ENCODE results near the gene NTN3.
"Not testable (repeated sequence)": the region's sequence is repeated elsewhere in the genome, so short reads cannot be mapped to it uniquely, and the experiment has no call there.

Gene NTN3

GRCh38 chr16:2429034-2429770 lies 41.9 kb upstream of the NTN3 start, which contains the start of gene CCNF:
Gene CCNF, plus strand, starts transcription at chr16:2429447. Its CDS starts 35 bp downstream, at chr16:2429482.
- Histone ChIP-seq H3K27ac (ENCODE audit: low read depth, low read length) (peak within 1 kb of the TSS; percentile 24; the same call in 1 of the 2 replicates), H3K27me3 (ENCODE audit: insufficient read depth, low read length) (no peaks in the 10 kb centered on the region), H2AFZ (ENCODE audit: low read length, unreplicated experiment) (peak within 1 kb of the TSS; percentile 82), H3K4me1 (ENCODE audit: control insufficient read depth, insufficient read depth, low read length, unreplicated experiment) (peaks cover 13% of the 10 kb centered on the region), H3K4me3 (ENCODE audit: low read depth, low read length) (peak within 1 kb of the TSS; percentile 93), H3K36me3 (ENCODE audit: insufficient read depth, low read length) (peaks cover 6% of the 10 kb centered on the region; the same call in 1 of the 2 replicates), H3K79me2 (ENCODE audit: control insufficient read depth, insufficient read depth, low read length, unreplicated experiment) (peaks cover 27% of the 10 kb centered on the region)

GRCh38 chr16:2429771-2430663 lies 41.1 kb upstream of the NTN3 start:
- Histone ChIP-seq H3K27me3 (ENCODE audit: insufficient read depth, low read length) (no peaks in the 10 kb centered on the region), H3K4me3 (ENCODE audit: low read depth, low read length) (peak overlapping the region; percentile 93), H2AFZ (ENCODE audit: low read length, unreplicated experiment) (peak overlapping the region; percentile 82), H3K36me3 (ENCODE audit: insufficient read depth, low read length) (peaks cover 8% of the 10 kb centered on the region; the same call in 1 of the 2 replicates), H3K4me1 (ENCODE audit: control insufficient read depth, insufficient read depth, low read length, unreplicated experiment) (peaks cover 13% of the 10 kb centered on the region), H3K27ac (ENCODE audit: low read depth, low read length) (no peak overlapping the region), H3K79me2 (ENCODE audit: control insufficient read depth, insufficient read depth, low read length, unreplicated experiment) (peaks cover 27% of the 10 kb centered on the region)

- peaks cover 15% of the 10 kb centered on the region; the same call in 1 of the 2 replicates for H3K36me3 ChIP-seq (ENCODE audit: insufficient read depth, low read length)
- no peak overlapping the region for H3K4me3 ChIP-seq (ENCODE audit: low read depth, low read length)
- H3K27ac ChIP-seq (ENCODE audit: low read depth, low read length): no peak overlapping the region
- H3K4me1 ChIP-seq (ENCODE audit: control insufficient read depth, insufficient read depth, low read length, unreplicated experiment): peaks cover 13% of the 10 kb centered on the region
- H2AFZ ChIP-seq (ENCODE audit: low read length, unreplicated experiment): no peak overlapping the region
- H3K27me3 ChIP-seq (ENCODE audit: insufficient read depth, low read length): no peaks in the 10 kb centered on the region
- H3K79me2 ChIP-seq (ENCODE audit: control insufficient read depth, insufficient read depth, low read length, unreplicated experiment): peaks cover 27% of the 10 kb centered on the region
Measured at GRCh38 chr16:2432286-2432685, 38.8 kb upstream of the NTN3 start.

GRCh38 chr16:2432801-2433505 lies 38.1 kb upstream of the NTN3 start:
- Histone ChIP-seq H3K4me3 (ENCODE audit: low read depth, low read length) (no peak overlapping the region), H3K36me3 (ENCODE audit: insufficient read depth, low read length) (peaks cover 15% of the 10 kb centered on the region), H3K4me1 (ENCODE audit: control insufficient read depth, insufficient read depth, low read length, unreplicated experiment) (peaks cover 13% of the 10 kb centered on the region), H3K27me3 (ENCODE audit: insufficient read depth, low read length) (no peaks in the 10 kb centered on the region), H3K27ac (ENCODE audit: low read depth, low read length) (no peak overlapping the region), H3K79me2 (ENCODE audit: control insufficient read depth, insufficient read depth, low read length, unreplicated experiment) (peaks cover 27% of the 10 kb centered on the region), H2AFZ (ENCODE audit: low read length, unreplicated experiment) (no peak overlapping the region)

- not testable (repeated sequence) for H3K27ac ChIP-seq (ENCODE audit: low read depth, low read length); H3K27me3 ChIP-seq (ENCODE audit: insufficient read depth, low read length); H3K4me3 ChIP-seq (ENCODE audit: low read depth, low read length); H2AFZ ChIP-seq (ENCODE audit: low read length, unreplicated experiment)
- peaks cover 10% of the 10 kb centered on the region for H3K4me1 ChIP-seq (ENCODE audit: control insufficient read depth, insufficient read depth, low read length, unreplicated experiment)
- H3K79me2 ChIP-seq (ENCODE audit: control insufficient read depth, insufficient read depth, low read length, unreplicated experiment): peaks cover 19% of the 10 kb centered on the region
- H3K36me3 ChIP-seq (ENCODE audit: insufficient read depth, low read length): peaks cover 20% of the 10 kb centered on the region
Measured at GRCh38 chr16:2435236-2435635, 35.9 kb upstream of the NTN3 start.

DNA sequence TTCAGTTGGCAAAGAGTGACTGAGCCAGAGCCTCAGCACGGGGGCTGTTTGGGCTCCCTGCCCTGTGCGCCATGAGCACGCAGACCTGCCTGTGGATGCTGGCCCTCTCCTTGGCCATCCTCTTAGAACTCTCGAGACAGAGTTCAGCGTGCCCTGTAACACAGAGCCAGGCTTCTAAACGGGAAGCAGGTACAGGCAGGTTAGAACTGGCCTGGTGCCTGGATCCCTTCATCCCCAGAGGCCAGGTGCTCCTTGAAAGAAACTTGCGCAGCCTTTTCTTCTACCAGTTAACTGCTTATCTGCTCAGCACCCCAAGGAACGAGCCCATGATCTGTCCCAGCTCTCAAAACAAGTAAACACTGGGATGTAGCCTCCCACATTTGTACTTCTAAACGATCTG lies 35.0 kb upstream of the NTN3 start:
- Histone ChIP-seq H3K4me1 (ENCODE audit: control insufficient read depth, insufficient read depth, low read length, unreplicated experiment) (peaks cover 2% of the 10 kb centered on the region), H3K4me3 (ENCODE audit: low read depth, low read length) (no peak overlapping the region), H3K27ac (ENCODE audit: low read depth, low read length) (no peak overlapping the region), H3K36me3 (ENCODE audit: insufficient read depth, low read length) (peaks cover 21% of the 10 kb centered on the region), H3K79me2 (ENCODE audit: control insufficient read depth, insufficient read depth, low read length, unreplicated experiment) (peaks cover 11% of the 10 kb centered on the region), H3K27me3 (ENCODE audit: insufficient read depth, low read length) (no peaks in the 10 kb centered on the region), H2AFZ (ENCODE audit: low read length, unreplicated experiment) (no peak overlapping the region)

DNA sequence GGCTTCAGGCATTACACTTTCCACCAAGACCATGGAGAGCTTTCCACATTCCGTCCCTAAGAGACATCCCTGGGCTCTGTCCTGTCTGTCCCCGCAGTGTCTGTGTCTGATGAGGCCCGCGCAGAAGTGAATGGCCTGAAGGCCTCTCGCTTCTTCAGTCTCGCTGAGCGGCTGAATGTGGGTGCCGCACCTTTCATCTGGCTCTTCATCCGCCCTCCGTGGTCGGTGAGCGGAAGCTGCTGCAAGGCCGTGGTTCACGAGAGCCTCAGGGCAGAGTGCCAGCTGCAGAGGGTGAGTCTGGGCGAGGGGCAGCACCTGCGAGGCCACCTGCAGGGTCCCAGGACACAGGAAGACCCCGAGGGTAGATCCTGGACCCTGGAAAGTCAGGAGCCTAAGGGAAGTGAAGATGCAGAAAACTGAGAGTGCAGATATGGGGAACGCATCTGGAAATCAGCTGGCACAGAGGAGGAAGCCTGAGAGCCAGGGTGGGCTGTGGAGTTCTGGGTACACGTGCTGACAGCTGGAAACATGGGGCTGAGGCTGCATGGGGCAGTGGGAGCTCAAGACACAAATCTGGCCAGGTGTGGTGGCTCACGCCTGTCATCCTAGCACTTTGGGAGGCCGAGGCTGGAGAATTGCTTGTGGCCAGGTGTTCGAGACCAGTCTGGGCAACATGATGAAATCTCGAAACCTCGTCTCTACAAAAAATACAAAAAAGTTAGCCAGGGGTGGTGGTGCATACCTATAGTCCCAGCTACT lies 33.9 kb upstream of the NTN3 start:
- peaks cover 6% of the 10 kb centered on the region for H3K79me2 ChIP-seq (ENCODE audit: control insufficient read depth, insufficient read depth, low read length, unreplicated experiment)
- peaks cover 21% of the 10 kb centered on the region for H3K36me3 ChIP-seq (ENCODE audit: insufficient read depth, low read length)
- H2AFZ ChIP-seq (ENCODE audit: low read length, unreplicated experiment): no peak overlapping the region
- no peaks in the 10 kb centered on the region for H3K4me1 ChIP-seq (ENCODE audit: control insufficient read depth, insufficient read depth, low read length, unreplicated experiment)
- H3K27me3 ChIP-seq (ENCODE audit: insufficient read depth, low read length): no peaks in the 10 kb centered on the region
- no peak overlapping the region for H3K27ac ChIP-seq (ENCODE audit: low read depth, low read length)
- H3K4me3 ChIP-seq (ENCODE audit: low read depth, low read length): no peak overlapping the region

DNA sequence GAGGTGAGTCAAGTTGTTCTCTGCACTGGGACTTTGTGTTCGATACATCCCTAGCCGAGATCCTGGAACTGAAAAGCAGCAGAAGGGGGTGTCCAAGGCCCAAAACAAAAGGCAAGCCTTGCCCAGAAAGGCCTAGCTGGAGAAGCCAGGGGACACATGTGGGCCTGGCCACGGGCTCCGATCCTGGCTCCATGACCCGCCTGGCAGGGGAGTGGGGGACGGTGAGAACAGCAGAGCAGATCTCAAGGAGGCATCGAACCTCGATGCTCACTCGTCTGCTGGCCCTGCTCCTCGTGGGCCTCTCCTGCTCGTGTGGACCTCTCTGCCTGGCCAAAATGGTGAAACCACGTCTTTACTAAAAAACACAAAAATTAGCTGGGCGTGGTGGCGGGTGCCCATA lies 33.0 kb upstream of the NTN3 start:
- Histone ChIP-seq H3K27me3 (ENCODE audit: insufficient read depth, low read length) (no peaks in the 10 kb centered on the region), H2AFZ (ENCODE audit: low read length, unreplicated experiment) (no peak overlapping the region), H3K4me1 (ENCODE audit: control insufficient read depth, insufficient read depth, low read length, unreplicated experiment) (no peaks in the 10 kb centered on the region), H3K4me3 (ENCODE audit: low read depth, low read length) (no peak overlapping the region), H3K36me3 (ENCODE audit: insufficient read depth, low read length) (peaks cover 18% of the 10 kb centered on the region), H3K27ac (ENCODE audit: low read depth, low read length) (no peak overlapping the region), H3K79me2 (ENCODE audit: control insufficient read depth, insufficient read depth, low read length, unreplicated experiment) (no peaks in the 10 kb centered on the region)

- Histone ChIP-seq H2AFZ (ENCODE audit: low read length, unreplicated experiment) (no peak overlapping the region), H3K4me1 (ENCODE audit: control insufficient read depth, insufficient read depth, low read length, unreplicated experiment) (no peaks in the 10 kb centered on the region), H3K79me2 (ENCODE audit: control insufficient read depth, insufficient read depth, low read length, unreplicated experiment) (no peaks in the 10 kb centered on the region), H3K36me3 (ENCODE audit: insufficient read depth, low read length) (peaks cover 23% of the 10 kb centered on the region), H3K27me3 (ENCODE audit: insufficient read depth, low read length) (no peaks in the 10 kb centered on the region), H3K27ac (ENCODE audit: low read depth, low read length) (no peak overlapping the region), H3K4me3 (ENCODE audit: low read depth, low read length) (no peak overlapping the region)
Measured at GRCh38 chr16:2439598-2439997, 31.5 kb upstream of the NTN3 start.
